Measurements from ENCODE around the gene MED12L. TPM values are rescaled to one million over a fixed set of nuclear protein-coding genes. Genes with fewer than 3 reads are reported as not detected.

Gene MED12L
- total RNA-seq, 1 experiment from 2014 or later: 14.9 TPM

- Mint-ChIP-seq H3K27me3 (ENCODE audit: low read depth) (no peaks in the 10 kb centered on the region), H3K4me1 (peaks cover 11 to 15% of the 10 kb centered on the region in 2 experiments), H3K36me3 (ENCODE audit: insufficient read depth in 1 of 3, low read depth in 3 of 3) (peaks cover 0 to 2% (median 0%) of the 10 kb centered on the region in 3 experiments; a peak in 1 of 7 replicates), H3K4me3 (no peak overlapping the region), H3K9me3 (no peaks in the 10 kb centered on the region), H3K27ac (no peak overlapping the region)
- no peaks in the 10 kb centered on the region for H3K27me3 ChIP-seq (ENCODE audit: insufficient read depth, low read length)
- no peak overlapping the region for H3K4me2 ChIP-seq (ENCODE audit: insufficient read depth, insufficient read length, low read length)
- no peak overlapping the region for H3K23ac ChIP-seq (ENCODE audit: insufficient read length, low read depth, low read length)
- H2BK120ac ChIP-seq (ENCODE audit: low read depth, low read length, poor library complexity, severe bottlenecking): no peak overlapping the region
- H2BK20ac ChIP-seq (ENCODE audit: low read depth, low read length, poor library complexity, severe bottlenecking): no peak overlapping the region
- H3T11ph ChIP-seq (ENCODE audit: low read length): no peak overlapping the region
- no peak overlapping the region for H3K9ac ChIP-seq (ENCODE audit: extremely low read depth, insufficient read length, low read length)
- no peak overlapping the region for H2BK5ac ChIP-seq (ENCODE audit: insufficient read length, low read length)
- H3K4ac ChIP-seq (ENCODE audit: low read depth, low read length): no peak overlapping the region
- no peak overlapping the region for H2BK15ac ChIP-seq (ENCODE audit: low read depth, low read length)
- H4K5ac ChIP-seq (ENCODE audit: insufficient read length, low read depth, low read length): no peak overlapping the region
- no peaks in the 10 kb centered on the region for H3K79me2 ChIP-seq (ENCODE audit: insufficient read depth, low read length)
- WGBS (ENCODE audit: extremely low coverage, insufficient read length, low lambda C conversion rate): no CpG with 5 or more reads among the region's 2 CpGs
- H3K27ac ChIP-seq (ENCODE audit: insufficient read length, low read depth, low read length): no peak overlapping the region
- no peaks in the 10 kb centered on the region for H3K79me1 ChIP-seq (ENCODE audit: insufficient read depth, low read depth, low read length, poor library complexity, severe bottlenecking)
- H4K91ac ChIP-seq (ENCODE audit: insufficient read length, low read depth, low read length): no peak overlapping the region
- H3K56ac ChIP-seq (ENCODE audit: insufficient read length, low read depth, low read length): no peak overlapping the region
- no peak overlapping the region for H3K14ac ChIP-seq (ENCODE audit: insufficient read depth, low read length)
- no peaks in the 10 kb centered on the region for H4K20me1 ChIP-seq (ENCODE audit: control insufficient read depth, insufficient read depth, insufficient read length)
- H3K18ac ChIP-seq (ENCODE audit: insufficient read length, low read depth, low read length): no peak overlapping the region
- H3K23me2 ChIP-seq (ENCODE audit: insufficient read length, low read depth, low read length, poor library complexity, severe bottlenecking): no peaks in the 10 kb centered on the region
- H3K9me3 ChIP-seq (ENCODE audit: control insufficient read depth, low read depth, low read length): no peaks in the 10 kb centered on the region
- no peak overlapping the region for H2BK12ac ChIP-seq (ENCODE audit: insufficient read length, low read depth, low read length)
- no peak for DNase-seq
- no peak overlapping the region for H4K8ac ChIP-seq (replicated peaks; ENCODE audit: insufficient read length, low read depth, low read length)
- no peak overlapping the region for H2AK5ac ChIP-seq (ENCODE audit: insufficient read length, low read length)
- TF ChIP-seq, protein P1, sequence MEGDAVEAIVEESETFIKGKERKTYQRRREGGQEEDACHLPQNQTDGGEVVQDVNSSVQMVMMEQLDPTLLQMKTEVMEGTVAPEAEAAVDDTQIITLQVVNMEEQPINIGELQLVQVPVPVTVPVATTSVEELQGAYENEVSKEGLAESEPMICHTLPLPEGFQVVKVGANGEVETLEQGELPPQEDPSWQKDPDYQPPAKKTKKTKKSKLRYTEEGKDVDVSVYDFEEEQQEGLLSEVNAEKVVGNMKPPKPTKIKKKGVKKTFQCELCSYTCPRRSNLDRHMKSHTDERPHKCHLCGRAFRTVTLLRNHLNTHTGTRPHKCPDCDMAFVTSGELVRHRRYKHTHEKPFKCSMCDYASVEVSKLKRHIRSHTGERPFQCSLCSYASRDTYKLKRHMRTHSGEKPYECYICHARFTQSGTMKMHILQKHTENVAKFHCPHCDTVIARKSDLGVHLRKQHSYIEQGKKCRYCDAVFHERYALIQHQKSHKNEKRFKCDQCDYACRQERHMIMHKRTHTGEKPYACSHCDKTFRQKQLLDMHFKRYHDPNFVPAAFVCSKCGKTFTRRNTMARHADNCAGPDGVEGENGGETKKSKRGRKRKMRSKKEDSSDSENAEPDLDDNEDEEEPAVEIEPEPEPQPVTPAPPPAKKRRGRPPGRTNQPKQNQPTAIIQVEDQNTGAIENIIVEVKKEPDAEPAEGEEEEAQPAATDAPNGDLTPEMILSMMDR (conservative IDR thresholded peaks at IDR 0.05): no peak
- H3K4me1 ChIP-seq (ENCODE audit: insufficient read depth, low read length): peaks cover 2% of the 10 kb centered on the region; the same call in 1 of the 2 replicates
- no peak overlapping the region for H2AFZ ChIP-seq (ENCODE audit: low read length)
Measured at GRCh38 chr3:151175952-151176351, 90.5 kb downstream of the MED12L start.

Measured in H9 (cell line).